HEK293 (cell line): Measurements from ENCODE around the gene MGA.

ENCODE experiments used
- CTCF ChIA-PET: fragments of 350-600 bp; formaldehyde crosslinking; extraction: SDS; loops from one replicate; lab custom pipeline; 2021; ENCODE audit warnings: antibody characterized with exemption; lab: Yijun Ruan, JAX
- POLR2A ChIA-PET: fragments of 300-600 bp; formaldehyde crosslinking; extraction: SDS; loops from one replicate; lab custom pipeline; 2020; ENCODE audit warnings: antibody characterized with exemption, inconsistent platforms; lab: Yijun Ruan, JAX
- H3K27ac ChIP-seq: fragments of 200-500 bp; sonication (Bioruptor generic); 2 replicates; pipeline ENCODE4 v1.5.1; 2014; ENCODE audit warnings: low read depth, low read length, control low read depth, inconsistent platforms; ENCODE audit errors: extremely low read depth
- H3K36me3 ChIP-seq, 2 experiments: fragments of 200-500 bp in 1 of 2; sonication (Bioruptor generic) in 1 of 2; 1 replicate in 1 of 2; 2 replicates in 1 of 2; pipeline ENCODE4 v1.5.1; 2014 to 2017; ENCODE audit warnings: inconsistent platforms in 2 of 2, low read length in 2 of 2; ENCODE audit not compliant: control insufficient read depth in 2 of 2, insufficient read depth in 1 of 2
- H3K4me1 ChIP-seq: fragments of 200-500 bp; sonication (Bioruptor generic); 2 replicates; pipeline ENCODE4 v1.5.1; 2014; ENCODE audit warnings: mild to moderate bottlenecking, low read length, inconsistent platforms; ENCODE audit not compliant: control insufficient read depth, insufficient read depth
- H3K4me3 ChIP-seq: 2 replicates; pipeline ENCODE4 v1.5.1; 2011; ENCODE audit warnings: low read depth, mild to moderate bottlenecking, control low read depth, low read length, moderate library complexity
- H3K9me3 ChIP-seq: fragments of 200-500 bp; sonication (Bioruptor generic); 2 replicates; pipeline ENCODE4 v1.5.1; 2014; ENCODE audit warnings: low read depth, low read length, inconsistent platforms; ENCODE audit not compliant: control insufficient read depth, insufficient read depth
- EGR2 ChIP-seq: fragments of 450-650 bp; formaldehyde crosslinking; IDR thresholded peaks from 2 replicates; pipeline ENCODE4 v1.5.1; 2016; ENCODE audit warnings: low read depth, missing biosample characterization, missing genetic modification characterization
- GLIS1 ChIP-seq: fragments of 450-650 bp; formaldehyde crosslinking; IDR thresholded peaks from 2 replicates; pipeline ENCODE4 v1.5.1; 2016; ENCODE audit warnings: missing biosample characterization, missing genetic modification characterization
- HOXD13 ChIP-seq: sonication (generic); formaldehyde crosslinking; IDR thresholded peaks from 2 replicates; pipeline ENCODE4 v1.8.0; 2022; ENCODE audit warnings: missing genetic modification reagents, borderline replicate concordance
- INSM2 ChIP-seq: fragments of 450-650 bp; formaldehyde crosslinking; IDR thresholded peaks from 2 replicates; pipeline ENCODE4 v1.5.1; 2016; ENCODE audit warnings: missing biosample characterization, missing genetic modification characterization
- OSR2 ChIP-seq: fragments of 450-650 bp; formaldehyde crosslinking; IDR thresholded peaks from 2 replicates; pipeline ENCODE4 v1.5.1; 2016; ENCODE audit warnings: missing biosample characterization, missing genetic modification characterization
- PRDM1 ChIP-seq: fragments of 450-650 bp; formaldehyde crosslinking; IDR thresholded peaks from 2 replicates; pipeline ENCODE4; 2016; ENCODE audit warnings: missing biosample characterization, missing genetic modification characterization
- SCRT1 ChIP-seq: fragments of 450-650 bp; formaldehyde crosslinking; IDR thresholded peaks from 2 replicates; pipeline ENCODE4 v1.5.1; 2016; ENCODE audit warnings: missing biosample characterization, missing genetic modification characterization, borderline replicate concordance
- ZBTB17 ChIP-seq: fragments of 450-650 bp; formaldehyde crosslinking; IDR thresholded peaks from 2 replicates; pipeline ENCODE4 v1.5.1; 2016; ENCODE audit warnings: missing biosample characterization, missing genetic modification characterization
- ZFHX2 ChIP-seq: fragments of 450-650 bp; formaldehyde crosslinking; conservative IDR thresholded peaks from 2 replicates; pipeline ENCODE4 v1.5.1; 2016; ENCODE audit warnings: missing biosample characterization, missing genetic modification characterization
- ZFP3 ChIP-seq: fragments of 450-650 bp; formaldehyde crosslinking; IDR thresholded peaks from 2 replicates; pipeline ENCODE4 v1.5.1; 2016; ENCODE audit warnings: low read depth, missing biosample characterization, missing genetic modification characterization
- ZNF362 ChIP-seq: fragments of 450-650 bp; formaldehyde crosslinking; IDR thresholded peaks from 2 replicates; pipeline ENCODE4 v1.5.1; 2016; ENCODE audit warnings: missing biosample characterization, missing genetic modification characterization
- ZNF473 ChIP-seq: fragments of 450-650 bp; formaldehyde crosslinking; IDR thresholded peaks from 2 replicates; pipeline ENCODE4 v1.5.1; 2017; ENCODE audit warnings: missing biosample characterization, missing genetic modification characterization
- ZNF561 ChIP-seq: fragments of 450-650 bp; IDR thresholded peaks from 2 replicates; pipeline ENCODE4 v1.5.1; 2018; ENCODE audit warnings: missing biosample characterization, missing genetic modification characterization, borderline replicate concordance
- ZNF580 ChIP-seq: fragments of 450-650 bp; formaldehyde crosslinking; IDR thresholded peaks from 2 replicates; pipeline ENCODE4 v1.5.1; 2016; ENCODE audit warnings: missing biosample characterization, missing genetic modification characterization
- ZNF645 ChIP-seq: fragments of 450-650 bp; formaldehyde crosslinking; IDR thresholded peaks from 2 replicates; pipeline ENCODE4; 2016; ENCODE audit warnings: missing biosample characterization, missing genetic modification characterization
- ZNF785 ChIP-seq: fragments of 450-650 bp; formaldehyde crosslinking; IDR thresholded peaks from 2 replicates; pipeline ENCODE4 v1.5.1; 2016; ENCODE audit warnings: missing biosample characterization, missing genetic modification characterization
- ZSCAN4 ChIP-seq: fragments of 450-650 bp; formaldehyde crosslinking; IDR thresholded peaks from 2 replicates; pipeline ENCODE4 v1.5.1; 2017; ENCODE audit warnings: missing biosample characterization, missing genetic modification characterization

The MGA gene

GRCh38 chr15:41622901-41623300 is 37.3 kb upstream of the MGA start (continued):
- TF ChIP-seq ZSCAN4 (tag by site-specific recombination), result no peak

- Histone ChIP-seq H3K9me3 (no peaks in the 10 kb centered on the region), H3K4me3 (no peak overlapping the region), H3K36me3 (no peaks in the 10 kb centered on the region), H3K4me1 (peaks cover 14% of the 10 kb centered on the region), H3K27ac (no peak overlapping the region)
- POLR2A ChIA-PET, result interaction anchor here (0.9 kb wide), 1 partner anchor 78 kb away, joined by 3 read pairs; no protein-coding TSS in a partner anchor
- TF ChIP-seq ZFHX2 (tag by site-specific recombination) (no peak), PRDM1 (tag by site-specific recombination) (peak; percentile 40; the same call in 1 of the 2 replicates)
- CTCF ChIA-PET, result interaction anchor here (1.1 kb wide), 1 partner anchor 13 kb away, joined by 3 read pairs; no protein-coding TSS in a partner anchor
Observed at GRCh38 chr15:41627203-41627602, 33.0 kb upstream of the MGA start.

- H3K27ac ChIP-seq, result no peak overlapping the region
- H3K9me3 ChIP-seq, result no peaks in the 10 kb centered on the region
- peaks cover 26% of the 10 kb centered on the region for H3K4me1 ChIP-seq
- POLR2A ChIA-PET, result no interaction called here
- TF ChIP-seq SCRT1 (tag by site-specific recombination) (no peak), GLIS1 (tag by site-specific recombination) (peak; percentile 87), ZNF362 (tag by site-specific recombination) (peak; percentile 20; the same call in 1 of the 2 replicates), ZNF473 (tag by site-specific recombination) (no peak), EGR2 (tag by site-specific recombination) (0 out of 2 replicates have a peak, but pooled peaks have one; percentile 7), ZNF785 (tag by site-specific recombination) (no peak), ZNF580 (no peak), INSM2 (tag by site-specific recombination) (no peak), ZFHX2 (tag by site-specific recombination) (peak; percentile 49), OSR2 (tag by site-specific recombination) (peak; percentile 97), ZNF561 (tag by site-specific recombination) (no peak), ZBTB17 (tag by site-specific recombination) (peak; percentile 83)
- H3K36me3 ChIP-seq, result no peaks in the 10 kb centered on the region
- CTCF ChIA-PET, result interaction anchor here (0.6 to 1.6 kb wide), 5 partner anchors 9 to 842 kb away, joined by 3 to 7 read pairs (median 3); no protein-coding TSS in a partner anchor
- no peak overlapping the region for H3K4me3 ChIP-seq
Observed at GRCh38 chr15:41629463-41629862, 30.7 kb upstream of the MGA start.

- CTCF ChIA-PET, result interaction anchor here (0.6 to 1.6 kb wide), 4 partner anchors 10 to 842 kb away, joined by 3 to 6 read pairs (median 3); no protein-coding TSS in a partner anchor
- TF ChIP-seq PRDM1 (tag by site-specific recombination) (0 out of 2 replicates have a peak, but pooled peaks have one; percentile 14), HOXD13 (no peak), ZFP3 (tag by site-specific recombination) (peak; percentile 69), ZNF645 (tag by site-specific recombination) (no peak)
- TF ChIP-seq, all 188 proteins: peak for 2
- H3K9me3 ChIP-seq, result no peaks in the 10 kb centered on the region
- H3K27ac ChIP-seq, result no peak overlapping the region
- POLR2A ChIA-PET, result interaction anchor here (1.6 kb wide), 1 partner anchor 8 kb away, joined by 6 read pairs; no protein-coding TSS in a partner anchor
- H3K36me3 ChIP-seq, result no peaks in the 10 kb centered on the region
- H3K4me3 ChIP-seq, result no peak overlapping the region
- peaks cover 29% of the 10 kb centered on the region for H3K4me1 ChIP-seq
Observed at GRCh38 chr15:41629883-41630282, 30.3 kb upstream of the MGA start.
